ENCODE measurements around the gene GRIK4. TPM values are rescaled to one million over a fixed set of nuclear protein-coding genes. Genes with fewer than 3 reads are reported as not detected.

The GRIK4 gene
- total and polyA plus RNA-seq, 8 donors: 0.06 to 0.31 TPM; not detected in 6

GRCh38 chr11:120929664-120930154, 418.2 kb downstream of the GRIK4 start:
- intact Hi-C loops (cut with DNase I; ENCODE audit: low total_unique reads): loop anchor here (10.0 kb wide), 1 partner anchor 185 kb away; no protein-coding TSS in a partner anchor
- H3K9me3 ChIP-seq: no peaks in the 10 kb centered on the region
- no peaks in the 10 kb centered on the region for H3K4me1 ChIP-seq
- no peak overlapping the region for H3K27ac ChIP-seq
- TF ChIP-seq EP300 (IDR thresholded peaks at IDR 0.05): no peak
- no peak for TF ChIP-seq POLR2A (IDR thresholded peaks at IDR 0.05)
- TF ChIP-seq CTCF (IDR thresholded peaks at IDR 0.05): peak in 2 of 7 experiments; percentile 25 to 44
- no peak overlapping the region for H3K4me3 ChIP-seq
- peak; percentile 36 to 78 for DNase-seq
- H3K27me3 ChIP-seq: peaks cover 0 to 13% (median 0%) of the 10 kb centered on the region in 3 donors
- no peaks in the 10 kb centered on the region for H3K36me3 ChIP-seq
- WGBS, 5 donors: 30 to 45% (median 37%) methylated on average over 12 to 13 of the region's 13 CpGs

- Histone ChIP-seq H3K4me3 (no peak overlapping the region), H3K9me3 (no peaks in the 10 kb centered on the region), H3K27me3 (peaks cover 0 to 28% (median 0%) of the 10 kb centered on the region in 3 donors), H3K4me1 (no peaks in the 10 kb centered on the region), H3K36me3 (no peaks in the 10 kb centered on the region), H3K27ac (no peak overlapping the region)
- DNase-seq: no peak
- 57 to 71% (median 67%) methylated on average over 4 of the region's 4 CpGs for WGBS, 5 donors
- intact Hi-C loops (cut with DNase I; ENCODE audit: low total_unique reads): loop anchor here (10.0 kb wide), 1 partner anchor 184 kb away; no protein-coding TSS in a partner anchor
- TF ChIP-seq CTCF (IDR thresholded peaks at IDR 0.05) (no peak), POLR2AphosphoS5 (IDR thresholded peaks at IDR 0.05) (no peak)
Observed at GRCh38 chr11:120931057-120931779, 419.7 kb downstream of the GRIK4 start.

- H3K4me3 ChIP-seq: no peak overlapping the region
- H3K36me3 ChIP-seq: no peaks in the 10 kb centered on the region
- DNase-seq: peak in 1 of 2 donors; percentile 30
- H3K9me3 ChIP-seq: no peaks in the 10 kb centered on the region
- intact Hi-C loops (cut with DNase I; ENCODE audit: low total_unique reads): loop anchor here (10.0 kb wide), 1 partner anchor 182 kb away; no protein-coding TSS in a partner anchor
- no peak overlapping the region for H3K27ac ChIP-seq
- WGBS, 5 donors: 78 to 88% (median 87%) methylated on average over 5 of the region's 5 CpGs
- peaks cover 0 to 38% (median 0%) of the 10 kb centered on the region in 3 donors for H3K27me3 ChIP-seq
- TF ChIP-seq POLR2A (IDR thresholded peaks at IDR 0.05) (no peak), EP300 (IDR thresholded peaks at IDR 0.05) (no peak), POLR2AphosphoS5 (IDR thresholded peaks at IDR 0.05) (no peak)
- no peaks in the 10 kb centered on the region for H3K4me1 ChIP-seq
Observed at GRCh38 chr11:120932305-120932915, 420.9 kb downstream of the GRIK4 start.

DNA sequence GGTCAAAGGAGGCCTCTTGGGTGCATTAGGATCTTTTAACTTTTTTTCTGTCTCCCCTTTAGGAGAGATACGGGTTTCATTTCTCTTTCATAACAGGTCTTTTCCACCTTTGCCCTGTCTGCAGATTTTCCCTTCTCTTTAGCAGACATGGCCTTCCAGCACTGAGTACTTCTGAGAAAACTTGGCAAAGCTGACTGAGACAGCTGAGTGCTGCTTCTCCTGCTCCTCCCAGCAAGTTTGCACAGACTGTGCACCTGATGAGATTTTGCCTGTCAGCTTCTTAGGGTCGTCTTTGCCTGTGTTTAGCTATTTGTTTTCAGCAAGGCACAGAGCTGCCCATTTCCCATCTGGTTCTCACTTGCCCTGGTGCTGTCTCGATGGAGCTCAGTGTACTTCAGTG, 424.8 kb downstream of the GRIK4 start:
- no peak for DNase-seq
- intact Hi-C loops (cut with DNase I; ENCODE audit: low total_unique reads): loop anchor here (10.0 kb wide), 1 partner anchor 178 kb away; no protein-coding TSS in a partner anchor
- 46 to 68% (median 61%) methylated on average over 3 of the region's 3 CpGs for WGBS, 5 donors
- H3K9me3 ChIP-seq: no peaks in the 10 kb centered on the region
- no peak for TF ChIP-seq EP300 (IDR thresholded peaks at IDR 0.05)
- no peak for TF ChIP-seq CTCF (IDR thresholded peaks at IDR 0.05)
- TF ChIP-seq POLR2A (IDR thresholded peaks at IDR 0.05): no peak
- TF ChIP-seq POLR2AphosphoS5 (IDR thresholded peaks at IDR 0.05): no peak
- H3K36me3 ChIP-seq: no peaks in the 10 kb centered on the region
- H3K27me3 ChIP-seq: peaks cover 0 to 56% (median 0%) of the 10 kb centered on the region in 3 donors
- no peak overlapping the region for H3K27ac ChIP-seq
- no peaks in the 10 kb centered on the region for H3K4me1 ChIP-seq
- no peak overlapping the region for H3K4me3 ChIP-seq
